Thyroid gland (tissue), 4 donors: ENCODE measurements around the gene ITGBL1. TPM values are rescaled to one million over a fixed set of nuclear protein-coding genes. Genes with fewer than 3 reads are reported as not detected.

Source experiments
- DNase-seq, 2 donors: peaks; one replicate each; pipeline ENCODE4 v3.0.0-alpha.2; 2019
- H3K27ac ChIP-seq, 3 donors: fragments of 200-600 bp; sonication (generic); 1 replicate in 2 of 3; 2 replicates in 1 of 3; pipeline ENCODE4 v1.5.1; 2016 to 2019; ENCODE audit warnings: mild to moderate bottlenecking in 1 of 3, moderate library complexity in 1 of 3
- H3K27me3 ChIP-seq: fragments of 200-600 bp; sonication (generic); one replicate; pipeline ENCODE4 v1.5.1; 2019
- H3K36me3 ChIP-seq, 2 donors: fragments of 200-600 bp; sonication (generic); one replicate each; pipeline ENCODE4 v1.5.1; 2016 to 2019
- H3K4me1 ChIP-seq, 2 donors: fragments of 200-600 bp; sonication (generic); one replicate each; pipeline ENCODE4 v1.5.1; 2017 to 2019
- H3K4me3 ChIP-seq, 3 donors: fragments of 200-600 bp; sonication (generic); replicated peaks in 1 of 3; 1 replicate in 2 of 3; 2 replicates in 1 of 3; pipeline ENCODE4 v1.5.1; 2016; ENCODE audit warnings: mild to moderate bottlenecking in 1 of 3
- H3K9me3 ChIP-seq: fragments of 200-600 bp; sonication (generic); one replicate; pipeline ENCODE4 v1.5.1; 2017
- POLR2A ChIP-seq, 2 donors: fragments of 450-650 bp; IDR thresholded peaks; one replicate each; pipeline ENCODE4 v1.6.1; 2017; ENCODE audit warnings: antibody characterized with exemption in 2 of 2, mild to moderate bottlenecking in 2 of 2, moderate library complexity in 1 of 2
- WGBS, 2 donors: methylation state at CpG; one replicate each; pipeline ENCODE4 v1.1.5; 2017; 5-methylcytosine and 5-hydroxymethylcytosine counted together
- intact Hi-C: fragments of 100-400 bp; cut with DNase I; formaldehyde crosslinking; loops from one replicate; pipeline ENCODE4 v1.15.1; 2023
- total RNA-seq, 4 donors: library from RNA; depleted of rRNA; stranded (reverse); fragments of >200 nt; gene quantifications; one replicate each; pipeline ENCODE4 v1.2.3, GENCODE V29; 2016
- TF ChIP-seq, protein P1 (sequence below), 6 experiments: fragments of 200-600 bp in 3 of 6; fragments of 450-650 bp in 3 of 6; sonication (generic) in 3 of 6; IDR thresholded peaks; one replicate each; pipeline ENCODE4 v1.5.1; 2016 to 2019; ENCODE audit warnings: antibody characterized with exemption in 6 of 6, mild to moderate bottlenecking in 2 of 6, inconsistent platforms in 1 of 6, moderate library complexity in 1 of 6

ITGBL1 gene
- total RNA-seq, 4 donors from 2014 or later, result 3.4 to 20.6 (median 4.5) TPM

DNA sequence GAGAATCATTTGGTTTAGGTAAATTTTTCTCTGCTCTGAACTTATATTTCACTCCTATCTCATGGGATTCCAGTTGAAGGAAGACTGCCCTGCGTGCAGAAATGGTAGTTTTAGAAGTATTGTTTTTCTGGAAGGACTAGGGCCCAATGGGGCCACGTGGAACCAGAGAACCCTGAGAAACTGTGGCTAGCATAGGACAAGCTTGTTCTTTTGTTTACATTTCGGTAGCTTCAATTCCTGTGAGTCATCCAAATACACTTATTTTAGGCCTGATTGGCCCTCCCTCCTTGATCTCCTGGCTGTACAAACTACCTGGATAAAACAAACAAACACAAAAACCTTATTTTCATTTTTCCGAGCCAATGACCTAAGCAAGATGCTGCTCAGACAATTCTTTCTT lies 124.0 kb downstream of the ITGBL1 start:
- DNase-seq, result no peak
- H3K27ac ChIP-seq, result peak overlapping the region in 1 of 3 donors; percentile 47
- H3K36me3 ChIP-seq, result no peaks in the 10 kb centered on the region
- TF ChIP-seq POLR2A (IDR thresholded peaks at IDR 0.05), result no peak
- TF ChIP-seq, protein P1, sequence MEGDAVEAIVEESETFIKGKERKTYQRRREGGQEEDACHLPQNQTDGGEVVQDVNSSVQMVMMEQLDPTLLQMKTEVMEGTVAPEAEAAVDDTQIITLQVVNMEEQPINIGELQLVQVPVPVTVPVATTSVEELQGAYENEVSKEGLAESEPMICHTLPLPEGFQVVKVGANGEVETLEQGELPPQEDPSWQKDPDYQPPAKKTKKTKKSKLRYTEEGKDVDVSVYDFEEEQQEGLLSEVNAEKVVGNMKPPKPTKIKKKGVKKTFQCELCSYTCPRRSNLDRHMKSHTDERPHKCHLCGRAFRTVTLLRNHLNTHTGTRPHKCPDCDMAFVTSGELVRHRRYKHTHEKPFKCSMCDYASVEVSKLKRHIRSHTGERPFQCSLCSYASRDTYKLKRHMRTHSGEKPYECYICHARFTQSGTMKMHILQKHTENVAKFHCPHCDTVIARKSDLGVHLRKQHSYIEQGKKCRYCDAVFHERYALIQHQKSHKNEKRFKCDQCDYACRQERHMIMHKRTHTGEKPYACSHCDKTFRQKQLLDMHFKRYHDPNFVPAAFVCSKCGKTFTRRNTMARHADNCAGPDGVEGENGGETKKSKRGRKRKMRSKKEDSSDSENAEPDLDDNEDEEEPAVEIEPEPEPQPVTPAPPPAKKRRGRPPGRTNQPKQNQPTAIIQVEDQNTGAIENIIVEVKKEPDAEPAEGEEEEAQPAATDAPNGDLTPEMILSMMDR (IDR thresholded peaks at IDR 0.05), result no peak
- intact Hi-C loops, result no loop called here
- no peaks in the 10 kb centered on the region for H3K27me3 ChIP-seq
- H3K4me1 ChIP-seq, result peaks cover 7 to 27% of the 10 kb centered on the region in 2 donors
- no peak overlapping the region for H3K4me3 ChIP-seq
- WGBS, 2 donors, result 38 to 41% methylated on average over 4 of the region's 4 CpGs
- H3K9me3 ChIP-seq, result no peaks in the 10 kb centered on the region

GRCh38 chr13:101576977-101577376 lies 124.5 kb downstream of the ITGBL1 start:
- no peak for TF ChIP-seq POLR2A (IDR thresholded peaks at IDR 0.05)
- TF ChIP-seq, protein P1 (IDR thresholded peaks at IDR 0.05), result no peak
- DNase-seq, result no peak
- Histone ChIP-seq H3K27me3 (no peaks in the 10 kb centered on the region), H3K4me1 (peaks cover 7 to 27% of the 10 kb centered on the region in 2 donors), H3K27ac (no peak overlapping the region), H3K4me3 (no peak overlapping the region), H3K9me3 (no peaks in the 10 kb centered on the region), H3K36me3 (no peaks in the 10 kb centered on the region)
- intact Hi-C loops, result no loop called here

DNA sequence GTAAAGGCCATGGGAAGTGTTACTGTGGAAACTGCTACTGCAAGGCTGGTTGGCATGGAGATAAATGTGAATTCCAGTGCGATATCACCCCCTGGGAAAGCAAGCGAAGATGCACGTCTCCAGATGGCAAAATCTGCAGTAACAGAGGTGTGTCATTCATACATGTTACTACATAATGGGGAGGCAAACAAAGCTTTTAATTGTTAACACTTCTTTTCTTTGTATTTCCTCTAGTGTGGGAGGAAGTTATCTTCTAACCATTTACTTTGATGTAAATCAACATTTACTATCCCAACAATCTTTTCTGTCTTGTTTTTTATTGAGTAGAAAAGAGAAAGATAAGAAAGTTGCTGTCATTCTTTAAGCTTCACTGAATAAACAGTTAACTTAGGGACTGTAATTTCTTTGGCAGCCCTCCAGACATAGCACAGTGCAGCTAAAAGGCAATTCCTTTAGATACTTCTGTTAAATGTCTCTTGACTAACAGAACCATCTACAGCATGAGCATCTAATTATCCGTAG lies 126.9 kb downstream of the ITGBL1 start:
- H3K36me3 ChIP-seq, result no peaks in the 10 kb centered on the region
- no peaks in the 10 kb centered on the region for H3K9me3 ChIP-seq
- intact Hi-C loops, result no loop called here
- TF ChIP-seq, protein P1 (IDR thresholded peaks at IDR 0.05), result no peak
- no peak for TF ChIP-seq POLR2A (IDR thresholded peaks at IDR 0.05)
- WGBS, 2 donors, result 39 to 46% methylated on average over 4 of the region's 4 CpGs
- no peaks in the 10 kb centered on the region for H3K27me3 ChIP-seq
- H3K27ac ChIP-seq, result no peak overlapping the region
- H3K4me1 ChIP-seq, result peaks cover 7 to 27% of the 10 kb centered on the region in 2 donors
- DNase-seq, result no peak
- no peak overlapping the region for H3K4me3 ChIP-seq

- Histone ChIP-seq H3K27ac (no peak overlapping the region), H3K36me3 (no peaks in the 10 kb centered on the region), H3K4me1 (peaks cover 0 to 3% of the 10 kb centered on the region in 2 donors), H3K9me3 (no peaks in the 10 kb centered on the region), H3K4me3 (no peak overlapping the region), H3K27me3 (no peaks in the 10 kb centered on the region)
- intact Hi-C loops, result no loop called here
- TF ChIP-seq, protein P1 (IDR thresholded peaks at IDR 0.05), result no peak
- no peak for TF ChIP-seq POLR2A (IDR thresholded peaks at IDR 0.05)
- DNase-seq, result no peak
These were observed 131.9 kb downstream of the ITGBL1 start for GRCh38 chr13:101584331-101584730.

- Histone ChIP-seq H3K36me3 (no peaks in the 10 kb centered on the region), H3K4me1 (no peaks in the 10 kb centered on the region), H3K27ac (no peak overlapping the region), H3K9me3 (no peaks in the 10 kb centered on the region), H3K27me3 (no peaks in the 10 kb centered on the region), H3K4me3 (no peak overlapping the region)
- 16 to 42% methylated on average over 4 of the region's 4 CpGs for WGBS, 2 donors
- intact Hi-C loops, result no loop called here
- no peak for DNase-seq
- TF ChIP-seq, protein P1 (IDR thresholded peaks at IDR 0.05), result no peak
- TF ChIP-seq POLR2A (IDR thresholded peaks at IDR 0.05), result no peak
These were observed 138.0 kb downstream of the ITGBL1 start for GRCh38 chr13:101590479-101590878.
